Suprapubic skin (tissue), 4 donors: ENCODE data around the gene SLC9A9. TPM values are rescaled to one million over a fixed set of nuclear protein-coding genes. Genes with fewer than 3 reads are reported as not detected.

Experiments
- DNase-seq, 2 donors: peaks; one replicate each; pipeline ENCODE4 v3.0.0-alpha.2; 2019; ENCODE audit warnings: low spot score in 2 of 2
- H3K27ac ChIP-seq: fragments of 200-600 bp; sonication (generic); one replicate; pipeline ENCODE4 v1.5.1; 2019
- H3K27me3 ChIP-seq: fragments of 200-600 bp; sonication (generic); one replicate; pipeline ENCODE4 v1.5.1; 2019
- H3K36me3 ChIP-seq: fragments of 200-600 bp; sonication (generic); one replicate; pipeline ENCODE4 v1.5.1; 2019
- H3K4me1 ChIP-seq: fragments of 200-600 bp; sonication (generic); one replicate; pipeline ENCODE4 v1.5.1; 2019
- H3K4me3 ChIP-seq: fragments of 200-600 bp; sonication (generic); one replicate; pipeline ENCODE4 v1.5.1; 2019; ENCODE audit warnings: mild to moderate bottlenecking
- H3K9me3 ChIP-seq: fragments of 200-600 bp; sonication (generic); one replicate; pipeline ENCODE4 v1.5.1; 2019
- CTCF ChIP-seq, 2 donors: fragments of 200-600 bp in 1 of 2; fragments of 450-650 bp in 1 of 2; sonication (generic) in 1 of 2; IDR thresholded peaks; one replicate each; pipeline ENCODE4 v1.5.1; 2016 to 2019; ENCODE audit warnings: antibody characterized with exemption in 2 of 2, mild to moderate bottlenecking in 1 of 2, moderate library complexity in 1 of 2
- EP300 ChIP-seq: sonication (generic); formaldehyde crosslinking; IDR thresholded peaks from one replicate; pipeline ENCODE4 v1.6.1; 2017; ENCODE audit warnings: antibody characterized with exemption
- POLR2A ChIP-seq, 2 donors: fragments of 450-650 bp; IDR thresholded peaks; one replicate each; pipeline ENCODE4 v1.6.1; 2017; ENCODE audit warnings: antibody characterized with exemption in 2 of 2, mild to moderate bottlenecking in 2 of 2, moderate library complexity in 2 of 2
- POLR2AphosphoS5 ChIP-seq, 3 donors: sonication (generic); formaldehyde crosslinking; IDR thresholded peaks; one replicate each; pipeline ENCODE4 v1.6.1; 2017; ENCODE audit warnings: antibody characterized with exemption in 3 of 3
- WGBS: methylation state at CpG from one replicate; pipeline ENCODE4 v1.1.5; 2018; 5-methylcytosine and 5-hydroxymethylcytosine counted together
- total RNA-seq, 4 donors: library from RNA; depleted of rRNA; stranded (reverse); fragments of >200 nt; gene quantifications; one replicate each; pipeline ENCODE4 v1.1.0, GENCODE V29; 2016

Gene SLC9A9
- total RNA-seq, 4 donors from 2014 or later = 16.6 to 51.0 (median 30.0) TPM

GRCh38 chr3:143419611-143420010 lies 428.7 kb downstream of the SLC9A9 start:
- 93% methylated on average over 3 of the region's 3 CpGs for WGBS
- Histone ChIP-seq H3K4me1 (no peaks in the 10 kb centered on the region), H3K4me3 (no peak overlapping the region), H3K27me3 (no peaks in the 10 kb centered on the region), H3K36me3 (no peaks in the 10 kb centered on the region), H3K9me3 (no peaks in the 10 kb centered on the region), H3K27ac (no peak overlapping the region)
- DNase-seq = no peak
- TF ChIP-seq POLR2A (IDR thresholded peaks at IDR 0.05) (no peak), CTCF (IDR thresholded peaks at IDR 0.05) (no peak), POLR2AphosphoS5 (IDR thresholded peaks at IDR 0.05) (no peak), EP300 (no peak)

GRCh38 chr3:143418391-143418790 lies 429.9 kb downstream of the SLC9A9 start:
- DNase-seq = no peak
- Histone ChIP-seq H3K36me3 (no peaks in the 10 kb centered on the region), H3K27me3 (no peaks in the 10 kb centered on the region), H3K4me3 (no peak overlapping the region), H3K27ac (no peak overlapping the region), H3K9me3 (no peaks in the 10 kb centered on the region), H3K4me1 (no peaks in the 10 kb centered on the region)
- 95% methylated on average over 3 of the region's 3 CpGs for WGBS
- TF ChIP-seq CTCF (IDR thresholded peaks at IDR 0.05) (no peak), EP300 (no peak), POLR2A (IDR thresholded peaks at IDR 0.05) (no peak), POLR2AphosphoS5 (IDR thresholded peaks at IDR 0.05) (no peak)

- no peak for DNase-seq
- TF ChIP-seq EP300 (no peak), CTCF (IDR thresholded peaks at IDR 0.05) (no peak), POLR2AphosphoS5 (IDR thresholded peaks at IDR 0.05) (no peak), POLR2A (IDR thresholded peaks at IDR 0.05) (no peak)
- Histone ChIP-seq H3K9me3 (no peaks in the 10 kb centered on the region), H3K27ac (no peak overlapping the region), H3K4me1 (no peaks in the 10 kb centered on the region), H3K4me3 (no peak overlapping the region), H3K27me3 (no peaks in the 10 kb centered on the region), H3K36me3 (no peaks in the 10 kb centered on the region)
- 85% methylated on average over 2 of the region's 2 CpGs for WGBS
Measured at GRCh38 chr3:143416229-143416628, 432.0 kb downstream of the SLC9A9 start.

DNA sequence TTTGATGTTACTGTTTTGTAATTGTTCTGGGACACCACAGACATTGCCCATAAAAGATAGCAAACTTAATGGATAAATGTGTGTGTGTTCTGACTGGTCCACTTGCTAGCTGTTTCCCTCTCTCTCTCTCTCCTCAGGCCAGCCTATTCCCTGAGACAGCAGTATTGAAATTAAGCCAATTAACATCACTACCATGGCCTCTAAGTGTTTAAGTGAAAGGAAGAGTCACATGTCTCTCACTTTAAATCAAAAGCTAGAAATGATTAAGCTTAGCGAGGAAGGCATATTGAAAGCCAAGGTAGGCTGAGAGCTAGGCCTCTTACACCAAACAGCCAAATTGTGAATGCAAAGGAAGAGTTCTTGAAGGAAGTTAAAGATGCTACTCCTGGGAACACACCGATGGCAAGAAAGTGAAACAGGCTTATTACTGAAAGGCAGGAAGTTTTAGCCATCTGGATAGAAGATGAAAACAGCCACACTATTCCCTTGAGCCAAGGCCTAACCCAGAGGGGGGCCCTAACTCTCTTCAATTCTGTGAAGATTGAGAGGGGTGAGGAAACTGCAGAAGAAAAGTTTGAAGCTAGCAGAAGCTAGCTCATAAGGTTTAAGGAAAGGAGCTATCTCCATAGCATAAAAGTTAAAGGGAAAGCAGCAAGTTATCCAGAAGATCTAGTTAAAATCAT lies 433.6 kb downstream of the SLC9A9 start:
- Histone ChIP-seq H3K36me3 (no peaks in the 10 kb centered on the region), H3K27ac (no peak overlapping the region), H3K27me3 (no peaks in the 10 kb centered on the region), H3K9me3 (no peaks in the 10 kb centered on the region), H3K4me3 (no peak overlapping the region), H3K4me1 (no peaks in the 10 kb centered on the region)
- TF ChIP-seq EP300 (no peak), CTCF (IDR thresholded peaks at IDR 0.05) (no peak), POLR2AphosphoS5 (IDR thresholded peaks at IDR 0.05) (no peak), POLR2A (IDR thresholded peaks at IDR 0.05) (no peak)
- 67% methylated on average over 2 of the region's 2 CpGs for WGBS
- DNase-seq = no peak

- no peaks in the 10 kb centered on the region for H3K36me3 ChIP-seq
- no peak overlapping the region for H3K4me3 ChIP-seq
- H3K4me1 ChIP-seq = no peaks in the 10 kb centered on the region
- TF ChIP-seq CTCF (IDR thresholded peaks at IDR 0.05) = no peak
- no peak for TF ChIP-seq EP300
- no peak for TF ChIP-seq POLR2AphosphoS5 (IDR thresholded peaks at IDR 0.05)
- no peak for TF ChIP-seq POLR2A (IDR thresholded peaks at IDR 0.05)
- H3K9me3 ChIP-seq = no peaks in the 10 kb centered on the region
- DNase-seq = no peak
- no peaks in the 10 kb centered on the region for H3K27me3 ChIP-seq
- 74% methylated on average over 3 of the region's 4 CpGs for WGBS
- no peak overlapping the region for H3K27ac ChIP-seq
Measured at GRCh38 chr3:143413372-143413771, 434.9 kb downstream of the SLC9A9 start.
